ENCODE measurements around the gene ABHD17C.

DNA sequence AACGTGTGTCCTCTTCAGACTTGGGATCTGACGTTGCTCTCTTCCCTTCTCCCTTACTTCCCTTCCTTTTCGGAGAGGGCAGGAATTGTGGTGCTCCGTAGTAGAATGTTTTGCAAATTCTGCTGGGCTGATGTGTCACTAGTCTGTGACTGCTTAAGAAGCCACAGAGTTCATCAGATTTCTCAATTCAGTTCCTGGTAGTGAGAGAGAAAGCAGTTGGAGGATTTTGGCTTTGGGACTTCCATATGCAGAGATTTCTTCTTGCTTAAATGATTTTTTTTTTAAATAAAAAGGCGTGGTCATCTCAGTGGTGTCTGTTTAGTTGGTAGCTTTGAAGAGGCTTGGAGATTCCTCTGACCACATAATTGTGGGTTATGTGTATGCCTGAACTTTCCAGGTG is 94.2 kb downstream of the ABHD17C start:
- TF ChIP-seq CTCF (IDR thresholded peaks at IDR 0.05; ENCODE audit: control extremely low read depth in 1 of 3, insufficient read depth in 1 of 3, low read depth in 1 of 3, low read length in 3 of 3) (no peak), EZH2 (IDR thresholded peaks at IDR 0.05; ENCODE audit: low read depth, low read length, severe bottlenecking) (no peak)

Measured in H1 (cell line).